Sigmoid colon (tissue), 7 donors: ENCODE measurements around the gene LRRC8D. TPM values are rescaled to one million over a fixed set of nuclear protein-coding genes. Genes with fewer than 3 reads are reported as not detected.

Experiments used
- DNase-seq: peaks from one replicate; pipeline ENCODE4 v3.0.0-alpha.2; 2019
- H3K27ac ChIP-seq, 4 donors: fragments of 200-600 bp; sonication (generic); one replicate each; pipeline ENCODE4 v1.5.1; 2016 to 2019; ENCODE audit warnings: mild to moderate bottlenecking in 1 of 4
- H3K27me3 ChIP-seq, 3 donors: fragments of 200-600 bp; sonication (generic); one replicate each; pipeline ENCODE4 v1.5.1; 2019; ENCODE audit warnings: mild to moderate bottlenecking in 1 of 3
- H3K36me3 ChIP-seq, 4 donors: fragments of 200-600 bp; sonication (generic); one replicate each; pipeline ENCODE4 v1.5.1; 2016 to 2019
- H3K4me1 ChIP-seq, 4 donors: fragments of 200-600 bp; sonication (generic); one replicate each; pipeline ENCODE4 v1.5.1; 2017 to 2019
- H3K4me3 ChIP-seq, 4 donors: fragments of 200-600 bp; sonication (generic); one replicate each; pipeline ENCODE4 v1.5.1; 2017 to 2019; ENCODE audit warnings: mild to moderate bottlenecking in 2 of 4, moderate library complexity in 1 of 4
- H3K9me3 ChIP-seq, 4 donors: fragments of 200-600 bp in 3 of 4; sonication (generic) in 3 of 4; one replicate each; pipeline versions ENCODE4 v1.5.1 to v1.6.1; 2013 to 2019
- EP300 ChIP-seq, 4 donors: sonication (generic); formaldehyde crosslinking; IDR thresholded peaks; one replicate each; pipeline ENCODE4 v1.6.1; 2017; ENCODE audit warnings: antibody characterized with exemption in 4 of 4
- POLR2A ChIP-seq, 2 donors: fragments of 450-650 bp; IDR thresholded peaks; one replicate each; pipeline ENCODE4 v1.6.1; 2016; ENCODE audit warnings: antibody characterized with exemption in 2 of 2, mild to moderate bottlenecking in 2 of 2, moderate library complexity in 2 of 2
- POLR2AphosphoS5 ChIP-seq, 4 donors: sonication (generic); formaldehyde crosslinking; IDR thresholded peaks; one replicate each; pipeline ENCODE4 v1.6.1; 2017; ENCODE audit warnings: antibody characterized with exemption in 4 of 4
- WGBS, 2 donors: extraction: QIAGEN DNeasy Blood & Tissue Kit; methylation state at CpG; one replicate each; pipeline ENCODE4 v1.1.7; 2013; 5-methylcytosine and 5-hydroxymethylcytosine counted together
- intact Hi-C: fragments of 100-400 bp; cut with DNase I; formaldehyde crosslinking; loops from one replicate; pipeline ENCODE4 v1.15.1; 2023
- polyA plus RNA-seq, 3 donors: library from polyadenylated mRNA; stranded (reverse); fragments of 200-250 nt; gene quantifications; one replicate each; pipeline ENCODE4 v1.2.3, GENCODE V29; 2013
- total RNA-seq, 4 donors: library from RNA; depleted of rRNA; stranded (reverse); fragments of >200 nt; gene quantifications; one replicate each; pipeline ENCODE4 v1.1.0, GENCODE V29; 2016
- TF ChIP-seq, protein P1 (sequence below), 4 experiments: fragments of 450-650 bp in 3 of 4; fragments of 200-600 bp in 1 of 4; IDR thresholded peaks; one replicate each; pipeline ENCODE4 v1.5.1; 2016 to 2019; ENCODE audit warnings: antibody characterized with exemption in 4 of 4, mild to moderate bottlenecking in 3 of 4, moderate library complexity in 2 of 4
- donor health status: healthy with polysubstance abuse.
- donor health status: Bipolar disorder and iron deficiency.
- donor health status: healthy.

The LRRC8D gene
- total and polyA plus RNA-seq, 7 donors = 6.0 to 21.2 (median 9.3) TPM

DNA sequence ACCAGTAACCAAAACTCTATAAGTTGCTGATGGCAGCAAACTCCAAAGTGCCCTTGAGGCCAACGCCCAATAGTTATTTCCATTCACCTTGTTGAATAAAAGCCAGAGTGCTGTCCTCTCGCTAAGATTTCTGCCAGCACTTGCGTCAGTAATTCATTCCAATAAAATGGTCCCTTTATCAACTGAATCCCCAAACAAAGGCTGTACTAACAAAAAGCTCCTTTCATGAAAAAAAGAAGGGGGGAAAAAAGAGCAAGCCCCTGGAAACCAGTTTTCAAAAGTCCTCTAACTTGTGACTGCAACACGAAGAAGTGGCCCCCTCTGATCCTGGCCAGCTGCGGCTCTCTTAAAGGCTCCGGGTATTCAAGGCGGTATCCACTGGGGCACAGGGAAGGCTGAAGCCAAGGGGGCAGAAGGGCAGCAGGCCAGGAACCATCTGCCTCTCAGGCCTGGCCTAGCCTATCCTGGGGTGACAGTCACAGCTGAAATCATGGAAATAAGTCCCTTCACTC is 118.3 kb downstream of the LRRC8D start:
- Histone ChIP-seq H3K9me3 (no peaks in the 10 kb centered on the region), H3K27ac (no peak overlapping the region), H3K4me1 (peaks cover 0 to 28% (median 14%) of the 10 kb centered on the region in 4 donors), H3K36me3 (peaks cover 0 to 1% (median 0%) of the 10 kb centered on the region in 4 donors), H3K27me3 (no peaks in the 10 kb centered on the region), H3K4me3 (no peak overlapping the region)
- 70 to 85% methylated on average over 7 of the region's 7 CpGs for WGBS, 2 donors
- DNase-seq = no peak
- intact Hi-C loops = no loop called here
- TF ChIP-seq POLR2A (IDR thresholded peaks at IDR 0.05) = no peak
- no peak for TF ChIP-seq EP300 (IDR thresholded peaks at IDR 0.05)
- TF ChIP-seq, protein P1, sequence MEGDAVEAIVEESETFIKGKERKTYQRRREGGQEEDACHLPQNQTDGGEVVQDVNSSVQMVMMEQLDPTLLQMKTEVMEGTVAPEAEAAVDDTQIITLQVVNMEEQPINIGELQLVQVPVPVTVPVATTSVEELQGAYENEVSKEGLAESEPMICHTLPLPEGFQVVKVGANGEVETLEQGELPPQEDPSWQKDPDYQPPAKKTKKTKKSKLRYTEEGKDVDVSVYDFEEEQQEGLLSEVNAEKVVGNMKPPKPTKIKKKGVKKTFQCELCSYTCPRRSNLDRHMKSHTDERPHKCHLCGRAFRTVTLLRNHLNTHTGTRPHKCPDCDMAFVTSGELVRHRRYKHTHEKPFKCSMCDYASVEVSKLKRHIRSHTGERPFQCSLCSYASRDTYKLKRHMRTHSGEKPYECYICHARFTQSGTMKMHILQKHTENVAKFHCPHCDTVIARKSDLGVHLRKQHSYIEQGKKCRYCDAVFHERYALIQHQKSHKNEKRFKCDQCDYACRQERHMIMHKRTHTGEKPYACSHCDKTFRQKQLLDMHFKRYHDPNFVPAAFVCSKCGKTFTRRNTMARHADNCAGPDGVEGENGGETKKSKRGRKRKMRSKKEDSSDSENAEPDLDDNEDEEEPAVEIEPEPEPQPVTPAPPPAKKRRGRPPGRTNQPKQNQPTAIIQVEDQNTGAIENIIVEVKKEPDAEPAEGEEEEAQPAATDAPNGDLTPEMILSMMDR (IDR thresholded peaks at IDR 0.05) = no peak
- no peak for TF ChIP-seq POLR2AphosphoS5 (IDR thresholded peaks at IDR 0.05)

DNA sequence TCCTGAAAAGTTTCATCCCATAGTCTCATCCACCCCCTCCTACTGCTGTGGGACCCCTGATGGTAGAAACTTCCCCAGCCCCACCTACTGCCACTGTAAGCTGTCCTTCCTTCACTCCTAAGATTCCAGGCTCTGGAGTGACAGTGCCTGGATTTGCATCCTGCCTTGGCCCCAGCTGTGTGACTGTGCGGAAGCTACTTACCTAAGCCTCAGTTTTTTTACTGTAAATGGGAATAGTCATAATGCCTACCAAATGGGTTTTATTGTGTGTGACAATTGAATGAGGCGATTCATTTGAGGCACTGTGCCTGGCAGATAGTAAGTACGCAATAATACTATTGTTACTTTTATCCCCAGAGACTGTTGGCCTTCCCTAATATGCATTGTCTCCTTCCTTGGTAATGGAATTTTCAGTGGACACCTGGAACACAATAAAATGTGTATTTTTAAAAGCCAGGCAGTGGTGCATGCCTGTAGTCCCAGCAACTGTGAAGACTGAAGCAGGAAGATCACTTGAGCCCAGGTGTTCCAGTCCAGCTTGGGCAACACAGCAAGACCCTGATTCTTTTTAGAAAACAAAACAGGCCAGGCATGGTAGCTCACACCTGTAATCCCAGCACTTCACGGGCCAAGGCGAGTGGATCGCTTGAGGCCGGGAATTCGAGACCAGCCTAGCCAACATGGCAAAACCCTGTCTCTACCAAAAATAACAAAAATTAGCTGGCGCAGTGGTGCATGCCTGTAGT is 119.0 kb downstream of the LRRC8D start:
- WGBS, 2 donors = 96 to 98% methylated on average over 9 of the region's 9 CpGs
- Histone ChIP-seq H3K27ac (no peak overlapping the region), H3K27me3 (no peaks in the 10 kb centered on the region), H3K9me3 (no peaks in the 10 kb centered on the region), H3K4me3 (no peak overlapping the region), H3K36me3 (no peaks in the 10 kb centered on the region), H3K4me1 (peaks cover 0 to 34% (median 20%) of the 10 kb centered on the region in 4 donors)
- intact Hi-C loops = no loop called here
- DNase-seq = no peak
- no peak for TF ChIP-seq EP300 (IDR thresholded peaks at IDR 0.05)
- TF ChIP-seq POLR2A (IDR thresholded peaks at IDR 0.05) = no peak
- TF ChIP-seq, protein P1 (IDR thresholded peaks at IDR 0.05) = no peak
- TF ChIP-seq POLR2AphosphoS5 (IDR thresholded peaks at IDR 0.05) = no peak

DNA sequence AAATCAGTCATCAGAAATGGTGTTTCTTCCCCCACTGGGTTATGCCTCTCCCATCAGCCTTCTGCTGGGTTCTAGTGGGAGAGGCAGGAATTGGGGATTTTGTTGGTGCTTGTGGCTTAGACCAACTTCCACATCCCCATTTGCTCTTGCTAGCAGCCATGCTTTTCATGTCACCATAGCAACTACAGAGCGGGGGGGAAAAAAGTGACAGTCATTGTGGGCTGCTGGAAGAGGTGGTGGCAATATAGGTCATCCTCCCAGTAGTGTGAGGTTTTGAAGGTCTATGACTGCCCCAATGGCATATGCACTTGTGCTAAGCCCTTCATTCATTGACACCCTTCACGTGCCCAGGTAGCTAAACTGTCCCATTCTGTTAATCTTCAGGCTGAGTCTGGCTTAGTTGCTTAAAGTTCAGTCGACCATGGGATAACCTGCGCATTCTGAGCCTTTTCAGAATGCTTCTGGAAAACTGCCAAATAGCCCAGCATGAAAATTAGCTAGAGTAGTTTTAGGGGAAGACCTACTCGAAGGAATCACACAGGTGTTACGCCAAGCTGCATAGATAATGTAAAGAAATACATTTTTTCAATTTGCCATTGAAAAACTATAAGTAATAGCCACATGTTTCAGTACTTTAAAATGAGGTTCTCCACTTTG is 120.4 kb downstream of the LRRC8D start:
- H3K27ac ChIP-seq = no peak overlapping the region

DNA sequence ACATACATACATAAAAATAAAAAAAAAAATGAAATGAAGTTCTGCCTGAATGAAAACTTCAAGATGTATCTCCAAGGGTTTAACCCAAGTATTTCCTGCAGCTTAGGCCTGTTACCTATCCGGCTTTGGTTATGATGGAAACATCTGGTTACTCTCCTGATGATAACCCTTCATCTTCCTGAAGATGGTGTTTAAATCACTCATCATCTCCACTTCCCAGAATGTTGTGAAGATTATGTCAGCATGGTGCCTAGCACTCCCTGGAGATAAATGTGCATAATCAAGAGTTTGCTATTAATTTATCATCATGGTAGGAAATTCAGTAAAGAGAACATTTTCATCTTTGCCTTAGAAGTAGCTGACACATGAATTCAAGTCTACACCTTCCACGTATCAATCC is 121.2 kb downstream of the LRRC8D start:
- 94 to 95% methylated on average over 2 of the region's 2 CpGs for WGBS, 2 donors
- Histone ChIP-seq H3K36me3 (no peaks in the 10 kb centered on the region), H3K4me3 (no peak overlapping the region), H3K27ac (no peak overlapping the region), H3K4me1 (peaks cover 0 to 34% (median 20%) of the 10 kb centered on the region in 4 donors), H3K27me3 (no peaks in the 10 kb centered on the region), H3K9me3 (no peaks in the 10 kb centered on the region)
- TF ChIP-seq POLR2AphosphoS5 (IDR thresholded peaks at IDR 0.05) (no peak), EP300 (IDR thresholded peaks at IDR 0.05) (no peak), POLR2A (IDR thresholded peaks at IDR 0.05) (no peak)
- TF ChIP-seq, protein P1 (IDR thresholded peaks at IDR 0.05) = no peak
- no peak for DNase-seq
- intact Hi-C loops = no loop called here

More for the DNA sequence above, 120.4 kb downstream of the LRRC8D start:
- no peak for DNase-seq
- no peaks in the 10 kb centered on the region for H3K36me3 ChIP-seq
- no peak overlapping the region for H3K4me3 ChIP-seq
- no peaks in the 10 kb centered on the region for H3K27me3 ChIP-seq
- intact Hi-C loops = no loop called here
- TF ChIP-seq POLR2AphosphoS5 (IDR thresholded peaks at IDR 0.05) (no peak), POLR2A (IDR thresholded peaks at IDR 0.05) (no peak), EP300 (IDR thresholded peaks at IDR 0.05) (no peak)
- TF ChIP-seq, protein P1 (IDR thresholded peaks at IDR 0.05) = no peak
- 91 to 92% methylated on average over 6 of the region's 6 CpGs for WGBS, 2 donors
- no peaks in the 10 kb centered on the region for H3K9me3 ChIP-seq
- H3K4me1 ChIP-seq = peaks cover 0 to 34% (median 20%) of the 10 kb centered on the region in 4 donors
